ENCODE results near the gene MYO1E.
A peak's percentile ranks its signal among the peaks of the same experiment; 100 is the strongest.

MYO1E gene

GRCh38 chr15:59313641-59314332, 58.9 kb downstream of the MYO1E start:
- peak; percentile 54 for DNase-seq

GRCh38 chr15:59312205-59312604, 60.5 kb downstream of the MYO1E start:
- DNase-seq = peak; percentile 89

- no peak for DNase-seq
Measured at GRCh38 chr15:59311195-59311594, 61.5 kb downstream of the MYO1E start.

- DNase-seq = no peak
Measured at GRCh38 chr15:59309405-59309804, 63.3 kb downstream of the MYO1E start.

- DNase-seq = no peak
Measured at GRCh38 chr15:59307165-59307537, 65.5 kb downstream of the MYO1E start.

GRCh38 chr15:59306520-59307164, 66.0 kb downstream of the MYO1E start:
- DNase-seq = peak; percentile 39

GRCh38 chr15:59304807-59305206, 67.9 kb downstream of the MYO1E start:
- DNase-seq = no peak

GRCh38 chr15:59304034-59304795, 68.5 kb downstream of the MYO1E start:
- peak; percentile 53 for DNase-seq

GRCh38 chr15:59303633-59304032, 69.0 kb downstream of the MYO1E start:
- DNase-seq = no peak

- no peak for DNase-seq
Measured at GRCh38 chr15:59303136-59303535, 69.5 kb downstream of the MYO1E start.

- no peak for DNase-seq
Measured at GRCh38 chr15:59301527-59301926, 71.1 kb downstream of the MYO1E start.

- DNase-seq = no peak
Measured at GRCh38 chr15:59300618-59301139, 72.0 kb downstream of the MYO1E start.

GRCh38 chr15:59299929-59300617, 72.6 kb downstream of the MYO1E start:
- DNase-seq = peak; percentile 99

- no peak for DNase-seq
Measured at GRCh38 chr15:59298854-59299250, 73.8 kb downstream of the MYO1E start.

- peak; percentile 42 for DNase-seq
Measured at GRCh38 chr15:59298225-59298853, 74.3 kb downstream of the MYO1E start.

GRCh38 chr15:59296181-59296617, 76.5 kb downstream of the MYO1E start:
- DNase-seq = peak; percentile 62

GRCh38 chr15:59295261-59296001, 77.2 kb downstream of the MYO1E start:
- DNase-seq = no peak

- DNase-seq = no peak
Measured at GRCh38 chr15:59294574-59295260, 78.0 kb downstream of the MYO1E start.

- no peak for DNase-seq
Measured at GRCh38 chr15:59292442-59293151, 80.1 kb downstream of the MYO1E start.

- DNase-seq = no peak
Measured at GRCh38 chr15:59291213-59291549, 81.5 kb downstream of the MYO1E start.
